RKO (cell line): ENCODE results near the gene GAB2.
"Not testable (repeated sequence)": the region's sequence is repeated elsewhere in the genome, so short reads cannot be mapped to it uniquely, and the experiment has no call there.

Experiments
- DNase-seq: peaks from one replicate; pipeline ENCODE4 v3.0.0-alpha.2; 2016; ENCODE audit warnings: low spot score

Gene GAB2

GRCh38 chr11:78365381-78365792 is 52.2 kb downstream of the GAB2 start:
- no peak for DNase-seq

GRCh38 chr11:78364128-78364751 is 53.4 kb downstream of the GAB2 start:
- no peak for DNase-seq

DNA sequence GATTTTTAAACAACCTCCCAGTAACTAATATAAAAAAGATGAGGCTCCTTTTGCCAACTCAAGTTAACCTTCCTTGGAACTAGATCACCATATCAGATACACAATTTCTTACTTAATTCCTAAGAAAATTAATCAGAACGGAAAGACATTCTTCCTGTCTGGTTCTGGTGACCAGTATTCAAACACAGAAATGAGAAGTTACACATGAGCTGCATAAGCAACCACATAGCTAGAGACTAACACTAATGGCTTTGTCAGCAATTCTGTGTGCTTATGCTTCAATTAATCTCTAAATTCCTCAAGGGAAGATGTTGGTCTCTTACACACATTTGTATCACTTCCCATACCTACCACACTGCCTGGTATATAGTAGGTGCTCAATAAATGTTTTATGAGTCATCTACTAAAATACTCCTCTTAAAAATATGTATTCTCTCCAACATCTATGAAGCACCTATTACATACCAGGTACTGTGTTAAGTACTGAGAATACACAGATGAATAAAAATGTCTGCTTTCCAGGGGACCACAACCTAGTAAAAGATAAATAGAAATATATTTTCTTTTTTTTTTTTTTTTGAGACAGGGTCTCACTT is 54.5 kb downstream of the GAB2 start:
- no peak for DNase-seq

- no peak for DNase-seq
Observed at GRCh38 chr11:78361228-78361627, 56.4 kb downstream of the GAB2 start.

GRCh38 chr11:78359921-78360320 is 57.7 kb downstream of the GAB2 start:
- no peak for DNase-seq

DNA sequence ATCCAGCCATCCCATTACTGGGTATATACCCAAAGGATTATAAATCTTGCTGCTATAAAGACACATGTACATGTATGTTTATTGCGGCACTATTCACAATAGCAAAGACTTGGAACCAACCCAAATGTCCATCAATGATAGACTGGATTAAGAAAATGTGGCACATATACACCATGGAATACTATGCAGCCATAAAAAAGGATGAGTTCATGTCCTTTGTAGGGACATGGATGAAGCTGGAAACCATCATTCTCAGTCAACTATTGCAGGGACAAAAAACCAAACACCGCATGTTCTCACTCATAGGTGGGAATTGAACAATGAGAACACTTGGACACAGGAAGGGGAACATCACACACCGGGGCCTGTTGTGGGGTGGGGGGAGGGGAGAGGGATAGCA is 59.7 kb downstream of the GAB2 start:
- DNase-seq = not testable (repeated sequence)

DNA sequence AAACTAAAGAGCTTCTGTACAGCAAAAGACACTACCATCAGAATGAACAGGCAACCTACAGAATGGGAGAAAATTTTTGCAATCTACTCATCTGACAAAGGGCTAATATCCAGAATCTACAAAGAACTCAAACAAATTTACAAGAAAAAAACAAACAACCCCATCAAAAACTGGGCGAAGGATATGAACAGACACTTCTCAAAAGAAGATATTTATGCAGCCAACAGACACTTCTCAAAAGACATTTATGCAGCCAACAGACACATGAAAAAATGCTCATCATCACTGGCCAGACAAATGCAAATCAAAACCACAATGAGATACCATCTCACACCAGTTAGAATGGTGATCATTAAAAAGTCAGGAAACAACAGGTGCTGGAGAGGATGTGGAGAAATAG is 60.2 kb downstream of the GAB2 start:
- DNase-seq = not testable (repeated sequence)

DNA sequence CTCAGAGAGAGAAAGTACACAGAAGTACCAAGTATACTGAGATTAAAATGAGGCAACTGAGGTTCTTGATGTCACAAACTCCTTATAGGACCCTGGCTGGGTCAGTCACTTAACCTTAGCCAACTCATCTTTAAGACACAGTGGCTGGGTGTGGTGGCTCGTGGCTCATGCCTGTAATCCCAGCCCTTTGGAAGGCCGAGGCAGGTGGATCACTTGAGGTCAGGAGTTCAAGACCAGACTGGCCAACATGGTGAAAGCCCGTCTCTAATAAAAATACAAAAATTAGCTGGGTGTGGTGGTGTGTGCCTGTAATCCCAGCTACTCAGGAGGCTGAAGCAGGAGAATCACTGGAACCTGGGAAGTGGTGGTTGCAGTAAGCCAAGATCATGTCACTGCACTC is 61.9 kb downstream of the GAB2 start:
- DNase-seq = not testable (repeated sequence)

DNA sequence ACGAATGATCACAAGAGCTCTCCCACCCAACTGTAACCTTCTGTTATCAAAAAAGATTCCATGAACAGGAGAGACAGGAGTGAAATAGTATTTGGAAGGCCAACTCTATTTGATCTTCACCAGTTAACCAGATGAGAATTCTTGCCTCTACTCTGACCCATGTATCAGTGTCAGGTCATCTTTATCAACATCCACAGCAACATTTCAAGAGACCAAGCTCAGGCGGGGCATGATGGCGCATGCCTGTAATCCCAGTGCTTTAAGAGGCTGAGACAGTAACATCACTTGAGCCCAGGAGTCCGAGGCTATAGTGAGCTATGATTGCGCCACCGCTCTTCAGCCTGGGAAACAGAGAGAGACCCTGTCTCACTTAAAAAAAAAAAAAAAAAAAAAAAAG is 62.3 kb downstream of the GAB2 start:
- DNase-seq = no peak

DNA sequence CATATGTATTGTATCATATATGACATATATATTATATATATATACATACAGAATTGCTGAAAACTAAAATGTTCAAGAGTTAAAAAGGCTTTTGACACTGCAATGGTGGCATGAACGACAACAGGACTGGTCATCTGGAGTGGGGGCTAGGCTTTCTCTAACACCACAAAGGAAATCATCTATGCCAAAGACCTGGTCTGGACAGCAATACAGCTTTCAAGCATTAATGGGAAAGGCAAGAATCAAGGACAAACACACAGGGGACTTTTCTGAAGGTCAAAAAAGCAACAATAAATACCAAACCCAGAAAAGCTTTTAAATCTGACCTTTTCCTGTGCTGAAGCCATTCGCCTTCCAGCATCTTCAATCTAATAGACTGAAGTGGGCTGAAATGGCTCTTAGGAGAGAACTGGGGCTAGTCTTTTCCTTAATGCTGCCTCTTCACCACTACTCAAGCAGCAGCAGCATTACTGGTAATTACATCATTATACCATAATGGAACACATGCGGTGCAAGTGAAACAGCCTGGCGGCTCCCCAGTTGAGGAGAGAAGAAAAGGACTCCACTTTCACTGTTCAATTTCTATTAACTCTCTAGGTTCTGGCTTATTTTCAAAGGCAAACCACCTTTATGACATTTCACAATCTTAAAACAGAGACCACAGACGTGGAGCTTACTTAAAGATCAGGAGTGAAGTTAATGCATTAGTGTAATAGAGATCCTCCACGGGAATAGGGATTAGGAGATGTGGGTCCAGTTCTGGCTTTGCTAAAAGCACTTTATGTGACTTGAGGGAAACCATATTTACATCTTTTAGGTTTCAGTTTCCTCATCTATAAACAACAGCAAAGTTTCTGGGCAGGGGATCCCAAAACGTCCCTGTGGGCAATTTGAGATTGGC is 63.0 kb downstream of the GAB2 start:
- no peak for DNase-seq

DNA sequence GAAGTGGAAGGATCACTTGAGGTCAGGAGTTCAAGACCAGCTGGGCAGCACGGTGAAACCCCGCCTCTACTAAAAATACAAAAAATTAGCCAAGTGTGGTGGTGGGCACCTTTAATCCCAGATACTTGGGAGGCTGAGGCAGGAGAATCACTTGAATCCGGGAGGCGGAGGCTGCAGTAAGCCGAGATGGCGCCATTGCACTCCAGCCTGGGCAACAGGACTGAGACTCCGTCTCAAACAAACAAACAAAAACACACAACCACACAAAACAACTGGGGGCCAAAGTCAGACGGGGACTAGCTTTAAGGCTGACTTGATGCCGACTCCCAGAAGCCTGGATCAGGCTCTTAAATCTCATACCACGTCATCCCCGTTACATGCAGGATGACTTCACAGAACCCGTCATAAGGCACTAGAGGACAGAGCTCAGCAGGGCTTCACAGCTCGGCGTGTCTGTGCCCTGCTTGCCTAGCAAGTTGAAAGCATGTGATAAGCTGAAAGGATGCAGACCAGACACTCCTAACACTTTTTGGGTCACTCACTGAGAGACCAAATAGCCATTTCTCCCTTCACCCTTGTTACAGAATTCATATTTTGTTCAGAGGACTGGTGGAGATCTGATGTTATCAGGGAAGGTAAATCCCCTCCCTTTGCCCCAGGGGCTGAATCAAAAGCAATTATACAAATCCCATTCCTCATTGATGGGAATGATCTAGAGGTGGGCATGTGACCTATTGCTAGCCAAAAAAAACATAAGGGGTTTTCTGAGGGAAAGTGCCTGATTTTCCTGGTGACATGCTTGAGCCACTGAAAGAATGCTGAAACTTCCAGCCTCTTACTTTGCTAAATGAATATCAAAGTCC is 65.4 kb downstream of the GAB2 start:
- no peak for DNase-seq

DNA sequence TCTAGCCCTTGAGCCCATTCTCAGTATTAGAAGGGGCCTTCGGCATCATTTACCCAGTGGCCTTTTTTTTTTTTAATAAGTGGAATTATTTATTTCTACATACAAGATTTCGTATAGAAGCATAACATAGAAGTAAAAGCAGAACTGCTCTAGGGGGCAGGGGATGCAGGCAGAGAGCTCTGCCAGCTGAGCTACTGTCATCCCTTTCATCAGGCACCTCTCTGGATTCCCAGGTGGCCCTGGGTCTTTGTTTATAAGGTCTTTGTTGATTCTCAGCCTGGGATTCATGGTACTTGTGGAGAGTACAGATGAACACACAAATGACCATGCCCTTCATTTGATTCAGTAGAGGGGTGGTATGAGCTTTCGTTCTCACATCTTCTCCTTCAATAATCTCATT is 66.4 kb downstream of the GAB2 start:
- DNase-seq = no peak

- DNase-seq = no peak
Observed at GRCh38 chr11:78350646-78351165, 66.9 kb downstream of the GAB2 start.

- no peak for DNase-seq
Observed at GRCh38 chr11:78350091-78350645, 67.5 kb downstream of the GAB2 start.

DNA sequence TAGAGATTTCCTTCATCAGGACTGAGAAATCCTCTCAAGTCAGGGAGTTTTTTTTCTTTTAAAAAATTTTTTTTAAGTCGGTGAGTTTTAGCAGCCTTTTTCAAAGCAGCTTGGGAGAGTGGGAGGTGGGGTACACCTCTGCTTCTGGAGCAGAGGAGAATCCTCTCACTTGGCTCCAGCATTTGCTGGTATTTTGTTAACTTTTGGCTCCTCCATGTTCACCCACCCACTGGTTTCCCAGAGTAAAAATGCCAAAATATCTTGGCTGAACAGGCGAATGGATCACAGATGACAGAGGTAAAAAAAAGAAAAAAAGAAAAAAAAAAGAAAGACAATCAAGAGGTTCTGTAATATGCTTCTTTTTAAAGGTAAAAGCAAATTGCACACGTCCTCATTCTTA is 68.0 kb downstream of the GAB2 start:
- DNase-seq = no peak

GRCh38 chr11:78349114-78349513 is 68.5 kb downstream of the GAB2 start:
- DNase-seq = no peak

DNA sequence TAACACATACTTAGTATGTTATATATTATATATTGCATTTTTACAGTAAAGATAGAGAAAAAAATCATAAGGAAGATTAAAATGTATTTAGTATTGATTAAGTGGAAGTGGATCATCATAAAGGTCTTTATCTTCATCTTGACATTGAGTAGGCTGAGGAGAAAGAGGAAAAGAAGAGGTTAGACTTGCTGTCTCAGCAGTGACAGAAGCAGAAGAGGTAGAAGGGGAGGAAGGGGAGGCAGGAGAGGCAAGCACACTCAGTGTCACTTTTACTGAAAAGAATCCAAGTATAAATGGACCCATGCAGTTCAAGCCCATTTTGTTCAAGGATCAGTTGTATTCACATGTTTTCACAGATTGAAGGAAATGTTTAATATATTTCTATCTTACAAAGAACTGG is 69.7 kb downstream of the GAB2 start:
- no peak for DNase-seq

GRCh38 chr11:78346799-78347198 is 70.8 kb downstream of the GAB2 start:
- no peak for DNase-seq

GRCh38 chr11:78345450-78345849 is 72.2 kb downstream of the GAB2 start:
- DNase-seq = no peak

DNA sequence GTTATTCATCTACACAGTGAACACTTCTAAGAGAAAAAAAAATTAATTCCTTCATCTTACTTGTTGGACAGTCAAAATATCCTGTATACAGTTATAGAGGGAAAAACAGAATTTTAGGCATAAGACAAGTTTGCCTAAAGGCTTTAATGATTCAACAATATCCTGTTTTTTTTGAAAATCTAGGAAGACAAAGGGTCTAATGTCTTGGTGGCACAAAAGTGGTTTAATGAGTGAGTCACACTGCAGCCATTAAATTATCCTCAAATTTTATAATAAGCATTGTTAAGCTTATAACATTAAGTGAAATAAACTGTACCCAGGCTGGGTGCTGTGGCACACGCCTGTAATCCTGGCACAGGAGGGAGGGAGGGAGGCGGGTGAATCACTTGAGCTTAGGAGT is 72.9 kb downstream of the GAB2 start:
- no peak for DNase-seq

- peak; percentile 15 for DNase-seq
Observed at GRCh38 chr11:78344094-78344493, 73.5 kb downstream of the GAB2 start.

DNA sequence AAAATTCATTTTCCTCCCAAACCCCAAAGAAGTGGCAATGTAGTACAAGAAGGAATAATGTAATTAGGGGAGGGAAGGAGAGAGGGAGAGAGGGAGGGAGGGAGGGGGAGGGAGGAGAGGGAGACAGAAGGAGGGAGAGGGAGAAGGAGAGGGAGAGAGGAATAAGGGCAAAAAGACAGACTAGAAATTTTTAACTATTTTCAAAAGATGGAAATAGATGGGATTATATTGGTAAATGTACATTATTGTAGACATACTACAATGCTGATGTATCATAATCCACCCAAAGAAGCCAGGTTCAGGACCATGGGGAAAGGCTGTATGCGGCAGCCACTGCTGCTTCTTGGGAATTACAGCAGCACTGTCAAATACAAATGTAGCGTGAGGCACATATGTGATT is 74.3 kb downstream of the GAB2 start:
- no peak for DNase-seq
